Measurements from ENCODE around the gene SLC34A1. TPM values are rescaled to one million over a fixed set of nuclear protein-coding genes. Genes with fewer than 3 reads are reported as not detected.
A peak's percentile ranks its signal among the peaks of the same experiment; 100 is the strongest.

The SLC34A1 gene
- under 1 TPM in 1 of 2 experiments, not detected in 1; 0.11 TPM for total RNA-seq
- polyA plus RNA-seq = not detected

DNA sequence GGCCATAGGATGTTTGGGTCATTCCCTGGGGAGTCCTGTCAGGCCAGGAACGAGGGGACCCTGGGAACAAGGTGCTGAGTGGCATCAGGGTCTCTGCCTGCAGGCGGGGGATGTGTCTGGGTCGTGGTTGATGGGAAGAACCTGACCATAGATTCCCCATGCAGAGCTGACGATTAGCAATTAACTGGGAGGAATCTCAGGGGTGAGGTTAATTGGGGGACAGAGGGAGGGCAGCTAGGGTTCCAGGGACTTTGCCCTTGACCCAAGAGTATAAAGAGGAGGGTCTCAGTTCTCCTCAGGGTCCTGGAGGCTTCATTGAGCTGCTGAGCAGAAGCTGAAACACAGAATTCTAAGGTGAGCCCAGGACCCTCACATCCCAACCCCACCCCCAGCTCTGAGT is at the start of gene SLC34A1:
Gene SLC34A1 (plus strand): TSS at position 301 of the 400 bp plus-strand sequence. CDS start 1,308 bp downstream, outside the sequence.
- Histone ChIP-seq H3K36me3 (ENCODE audit: insufficient read depth, low read length) (no peaks in the 10 kb centered on the region), H3K9me3 (ENCODE audit: control insufficient read depth in 1 of 2, low read length in 2 of 2) (no peaks in the 10 kb centered on the region), H3K27ac (ENCODE audit: low read depth, low read length) (no peak within 1 kb of the TSS), H3K4me1 (ENCODE audit: insufficient read depth, low read length) (peaks cover 43% of the 10 kb centered on the region), H3K4me3 (ENCODE audit: low read length in 2 of 2) (no peak within 1 kb of the TSS), H3K27me3 (ENCODE audit: insufficient read depth, low read length) (no peaks in the 10 kb centered on the region)
- intact Hi-C loops (cut with micrococcal nuclease) = no loop called here
- CTCF ChIA-PET (ENCODE audit: partially characterized antibody) = interaction anchor here (1.1 to 9.6 kb wide), 6 partner anchors 12 to 118 kb away, joined by 3 to 295 read pairs (median 12); partner anchors contain the start of genes PFN3 and RGS14
- peak within 1 kb of the TSS in 5 of 7 donors; percentile 16 to 75 (median 43) for H3K27ac Mint-ChIP-seq
- H3K36me3 Mint-ChIP-seq = no peaks in the 10 kb centered on the region
- POLR2A ChIA-PET (ENCODE audit: partially characterized antibody) = interaction anchor here (0.6 to 10.3 kb wide), 3 partner anchors 11 to 171 kb away, joined by 6 to 138 read pairs (median 14); partner anchors contain the start of gene PFN3
- no peaks in the 10 kb centered on the region for H3K27me3 Mint-ChIP-seq
- peak within 1 kb of the TSS in 2 of 8 donors; percentile 38 to 74 for H3K4me3 Mint-ChIP-seq
- H3K9me3 Mint-ChIP-seq = peaks cover 0 to 1% (median 0%) of the 10 kb centered on the region in 8 donors
- H3K4me1 Mint-ChIP-seq = peaks cover 23 to 67% (median 30%) of the 10 kb centered on the region in 4 donors
- DNase-seq = no peak

GRCh38 chr5:177334781-177335700 is 49.2 kb upstream of the SLC34A1 start:
- Mint-ChIP-seq H3K36me3 (peaks cover 32 to 65% of the 10 kb centered on the region in 2 donors), H3K4me1 (peaks cover 8 to 16% (median 9%) of the 10 kb centered on the region in 4 donors), H3K27ac (no peak overlapping the region), H3K9me3 (peaks cover 0 to 8% (median under 1%) of the 10 kb centered on the region in 8 donors), H3K27me3 (no peaks in the 10 kb centered on the region), H3K4me3 (no peak overlapping the region)
- no peaks in the 10 kb centered on the region for H3K4me1 ChIP-seq (ENCODE audit: insufficient read depth, low read length)
- no peak for DNase-seq
- H3K4me3 ChIP-seq (ENCODE audit: low read length in 2 of 2) = no peak overlapping the region
- no peaks in the 10 kb centered on the region for H3K27me3 ChIP-seq (ENCODE audit: insufficient read depth, low read length)
- H3K9me3 ChIP-seq (ENCODE audit: control insufficient read depth in 1 of 2, low read length in 2 of 2) = no peaks in the 10 kb centered on the region
- no peak overlapping the region for H3K27ac ChIP-seq (ENCODE audit: low read depth, low read length)
- POLR2A ChIA-PET (ENCODE audit: partially characterized antibody) = interaction anchor here (0.8 kb wide), 1 partner anchor 17 kb away, joined by 3 read pairs; the partner anchor contains the start of gene LMAN2
- CTCF ChIA-PET (ENCODE audit: partially characterized antibody) = interaction anchor here (1.1 to 3.6 kb wide), 3 partner anchors 17 to 54 kb away, joined by 3 to 8 read pairs (median 3); no protein-coding TSS in a partner anchor
- H3K36me3 ChIP-seq (ENCODE audit: insufficient read depth, low read length) = peaks cover 85% of the 10 kb centered on the region
- intact Hi-C loops (cut with micrococcal nuclease) = no loop called here

DNA sequence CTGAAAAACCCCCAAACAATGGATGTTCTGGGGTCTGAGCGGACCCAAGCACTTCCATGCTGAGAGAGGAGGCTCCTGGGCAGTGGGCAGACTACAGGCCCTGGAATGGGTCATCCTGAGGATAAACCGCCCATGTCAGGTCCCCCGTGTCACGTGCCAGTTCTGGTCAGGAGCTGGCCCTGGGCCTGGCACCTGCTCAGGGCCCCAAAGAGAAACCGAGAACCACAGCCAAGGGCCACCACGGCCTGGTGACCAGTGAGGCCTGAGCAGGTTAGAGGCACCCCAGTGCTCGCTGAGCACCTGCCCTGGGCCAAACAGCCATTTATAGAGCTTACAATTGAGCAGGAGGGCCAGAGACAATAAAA is 48.6 kb upstream of the SLC34A1 start:
- no peak overlapping the region for H3K4me3 ChIP-seq (ENCODE audit: low read length in 2 of 2)
- H3K9me3 Mint-ChIP-seq = peaks cover 0 to 8% (median under 1%) of the 10 kb centered on the region in 8 donors
- H3K27ac Mint-ChIP-seq = no peak overlapping the region
- ChIA-PET CTCF (ENCODE audit: partially characterized antibody) (interaction anchor here (1.1 kb wide), 1 partner anchor 20 kb away, joined by 3 read pairs; no protein-coding TSS in a partner anchor), POLR2A (ENCODE audit: partially characterized antibody) (interaction anchor here (0.8 kb wide), 1 partner anchor 16 kb away, joined by 3 read pairs; the partner anchor contains the start of gene LMAN2)
- H3K27ac ChIP-seq (ENCODE audit: low read depth, low read length) = no peak overlapping the region
- peaks cover 8 to 17% (median 9%) of the 10 kb centered on the region in 4 donors for H3K4me1 Mint-ChIP-seq
- H3K36me3 ChIP-seq (ENCODE audit: insufficient read depth, low read length) = peaks cover 79% of the 10 kb centered on the region
- no peaks in the 10 kb centered on the region for H3K4me1 ChIP-seq (ENCODE audit: insufficient read depth, low read length)
- no peak for DNase-seq
- peaks cover 28 to 60% of the 10 kb centered on the region in 2 donors for H3K36me3 Mint-ChIP-seq
- H3K9me3 ChIP-seq (ENCODE audit: control insufficient read depth in 1 of 2, low read length in 2 of 2) = no peaks in the 10 kb centered on the region
- H3K27me3 Mint-ChIP-seq = no peaks in the 10 kb centered on the region
- intact Hi-C loops (cut with micrococcal nuclease) = no loop called here
- H3K27me3 ChIP-seq (ENCODE audit: insufficient read depth, low read length) = no peaks in the 10 kb centered on the region
- H3K4me3 Mint-ChIP-seq = no peak overlapping the region

DNA sequence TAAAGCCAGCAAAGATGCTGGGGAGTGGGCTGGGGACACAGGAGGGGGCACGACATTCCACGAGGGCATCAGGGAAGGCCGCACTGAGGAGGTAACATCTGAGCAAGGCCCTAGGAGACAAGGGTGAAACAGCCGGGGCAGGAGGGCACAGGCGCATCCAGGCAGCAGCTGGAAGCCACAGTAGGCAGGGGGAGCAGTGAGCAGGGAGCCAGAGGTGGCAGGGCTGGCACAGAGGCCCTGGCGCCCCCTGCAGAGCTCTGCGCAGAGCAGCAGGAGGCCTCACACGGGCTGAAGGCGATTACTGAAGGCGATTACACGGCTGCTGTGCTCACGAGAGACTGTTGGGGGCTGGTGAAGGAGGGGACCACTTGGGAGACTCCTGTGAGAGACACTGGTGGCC is 48.1 kb upstream of the SLC34A1 start:
- Histone ChIP-seq H3K4me3 (ENCODE audit: low read length in 2 of 2) (no peak overlapping the region), H3K27me3 (ENCODE audit: insufficient read depth, low read length) (no peaks in the 10 kb centered on the region), H3K27ac (ENCODE audit: low read depth, low read length) (no peak overlapping the region), H3K9me3 (ENCODE audit: control insufficient read depth in 1 of 2, low read length in 2 of 2) (no peaks in the 10 kb centered on the region), H3K4me1 (ENCODE audit: insufficient read depth, low read length) (no peaks in the 10 kb centered on the region), H3K36me3 (ENCODE audit: insufficient read depth, low read length) (peaks cover 75% of the 10 kb centered on the region)
- H3K4me1 Mint-ChIP-seq = peaks cover 7 to 17% (median 9%) of the 10 kb centered on the region in 4 donors
- no peaks in the 10 kb centered on the region for H3K27me3 Mint-ChIP-seq
- peaks cover 26 to 56% of the 10 kb centered on the region in 2 donors for H3K36me3 Mint-ChIP-seq
- intact Hi-C loops (cut with micrococcal nuclease) = no loop called here
- ChIA-PET CTCF (ENCODE audit: partially characterized antibody) (interaction anchor here (1.0 kb wide), 1 partner anchor 31 kb away, joined by 3 read pairs; no protein-coding TSS in a partner anchor), POLR2A (ENCODE audit: partially characterized antibody) (interaction anchor here (0.7 to 0.8 kb wide), 2 partner anchors 16 to 1720 kb away, joined by 3 read pairs; partner anchors contain the start of gene LMAN2)
- no peak for DNase-seq
- peaks cover 0 to 8% (median under 1%) of the 10 kb centered on the region in 8 donors for H3K9me3 Mint-ChIP-seq
- H3K27ac Mint-ChIP-seq = no peak overlapping the region
- H3K4me3 Mint-ChIP-seq = no peak overlapping the region

DNA sequence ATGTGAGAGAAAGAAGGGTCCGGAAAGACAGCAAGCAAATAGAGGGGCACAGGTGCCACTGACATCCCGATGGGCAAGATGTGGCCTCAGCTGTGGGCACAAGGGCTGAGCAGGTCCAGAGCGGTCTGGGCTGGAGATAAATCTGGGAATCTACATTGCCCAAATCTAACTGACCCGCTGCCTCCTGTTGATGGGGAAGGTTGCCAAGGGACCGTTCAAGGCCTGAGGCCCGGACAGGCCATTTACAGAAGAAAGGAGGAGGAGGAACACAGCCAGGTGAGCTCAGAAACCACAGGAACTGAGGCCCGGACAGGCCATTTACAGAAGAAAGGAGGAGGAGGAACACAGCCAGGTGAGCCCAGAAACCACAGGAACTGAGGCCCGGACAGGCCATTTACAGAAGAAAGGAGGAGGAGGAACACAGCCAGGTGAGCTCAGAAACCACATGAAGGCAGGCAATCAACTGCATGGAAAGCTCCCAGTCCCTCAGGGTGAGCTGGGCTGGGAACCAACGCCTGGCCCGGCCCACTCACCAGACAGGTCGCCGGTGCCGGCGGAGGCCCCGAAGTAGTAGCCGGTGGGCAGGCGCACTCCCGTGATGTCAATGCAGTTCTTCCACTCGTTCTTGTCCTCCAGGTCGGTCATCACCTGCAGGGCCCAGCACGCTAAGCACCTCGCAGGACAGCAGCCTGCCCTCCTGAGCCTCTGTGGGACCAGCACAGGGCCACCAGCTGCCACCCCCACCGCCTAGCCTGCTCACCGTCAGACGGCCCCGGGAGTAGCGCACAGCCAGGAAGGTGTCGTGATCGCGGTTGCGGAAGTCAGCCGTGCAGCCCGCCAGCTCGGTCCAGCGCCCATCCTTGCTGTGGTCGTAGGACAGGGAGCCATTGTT is 47.4 kb upstream of the SLC34A1 start:
- ChIA-PET POLR2A (ENCODE audit: partially characterized antibody) (interaction anchor here (0.7 kb wide), 1 partner anchor 1721 kb away, joined by 3 read pairs; no protein-coding TSS in a partner anchor), CTCF (ENCODE audit: partially characterized antibody) (interaction anchor here (1.0 kb wide), 1 partner anchor 32 kb away, joined by 3 read pairs; no protein-coding TSS in a partner anchor)
- Mint-ChIP-seq H3K27ac (no peak overlapping the region), H3K9me3 (peaks cover 0 to 8% (median under 1%) of the 10 kb centered on the region in 8 donors), H3K36me3 (peaks cover 32 to 57% of the 10 kb centered on the region in 2 donors), H3K27me3 (no peaks in the 10 kb centered on the region), H3K4me3 (no peak overlapping the region), H3K4me1 (peaks cover 10 to 23% (median 12%) of the 10 kb centered on the region in 4 donors)
- Histone ChIP-seq H3K9me3 (ENCODE audit: control insufficient read depth in 1 of 2, low read length in 2 of 2) (no peaks in the 10 kb centered on the region), H3K4me1 (ENCODE audit: insufficient read depth, low read length) (no peaks in the 10 kb centered on the region), H3K27ac (ENCODE audit: low read depth, low read length) (no peak overlapping the region), H3K36me3 (ENCODE audit: insufficient read depth, low read length) (peaks cover 74% of the 10 kb centered on the region), H3K4me3 (ENCODE audit: low read length in 2 of 2) (no peak overlapping the region), H3K27me3 (ENCODE audit: insufficient read depth, low read length) (no peaks in the 10 kb centered on the region)
- no peak for DNase-seq
- intact Hi-C loops (cut with micrococcal nuclease) = no loop called here

DNA sequence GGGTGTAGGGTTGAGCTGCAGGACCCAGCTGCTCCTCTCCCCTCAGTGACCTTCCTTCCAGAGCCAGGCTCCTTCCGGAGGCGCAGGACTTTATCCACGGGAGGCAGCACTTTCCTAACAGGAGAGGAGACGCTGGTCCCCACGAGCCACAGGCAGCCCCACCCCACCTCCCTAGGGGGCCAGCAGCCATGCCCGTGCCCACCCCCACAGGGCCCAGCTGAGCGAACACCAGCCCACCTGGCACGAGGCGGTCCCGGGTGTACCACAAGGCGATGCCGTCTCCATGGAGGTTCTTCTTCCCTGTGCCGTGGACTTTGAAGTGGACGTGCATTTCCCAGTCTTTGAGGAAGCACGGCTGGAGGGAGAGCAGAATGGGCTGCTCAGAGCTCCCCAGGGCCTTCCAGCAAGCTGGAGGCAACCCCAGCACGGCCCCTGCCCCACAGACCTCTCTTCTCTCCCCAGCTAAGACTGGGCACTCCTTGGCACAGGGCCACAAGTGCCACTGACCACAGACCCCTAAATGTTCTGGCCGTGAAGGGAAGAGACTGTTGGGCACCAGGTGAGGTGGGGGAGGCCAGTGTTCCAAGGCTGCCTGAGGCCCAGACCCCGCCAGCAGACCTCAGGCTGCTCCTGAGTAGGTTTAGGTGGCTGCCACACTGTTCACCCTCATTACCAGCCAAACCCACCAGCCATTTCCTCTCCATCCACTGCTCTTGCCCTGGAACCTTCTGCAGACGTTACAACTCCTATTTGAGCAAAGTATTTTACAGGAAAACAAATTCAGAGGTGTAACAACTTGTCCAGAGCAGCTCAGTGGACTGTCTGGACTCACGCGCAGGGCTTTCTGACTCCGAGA is 45.8 kb upstream of the SLC34A1 start:
- CTCF ChIA-PET (ENCODE audit: partially characterized antibody) = interaction anchor here (0.7 to 1.6 kb wide), 3 partner anchors 51 to 225 kb away, joined by 3 to 5 read pairs (median 3); no protein-coding TSS in a partner anchor
- no peak overlapping the region for H3K27ac Mint-ChIP-seq
- H3K4me1 Mint-ChIP-seq = peaks cover 11 to 25% (median 15%) of the 10 kb centered on the region in 4 donors
- no peak for DNase-seq
- H3K4me3 Mint-ChIP-seq = no peak overlapping the region
- no peaks in the 10 kb centered on the region for H3K27me3 ChIP-seq (ENCODE audit: insufficient read depth, low read length)
- peaks cover 67% of the 10 kb centered on the region for H3K36me3 ChIP-seq (ENCODE audit: insufficient read depth, low read length)
- H3K9me3 ChIP-seq (ENCODE audit: control insufficient read depth in 1 of 2, low read length in 2 of 2) = no peaks in the 10 kb centered on the region
- H3K4me3 ChIP-seq (ENCODE audit: low read length in 2 of 2) = no peak overlapping the region
- POLR2A ChIA-PET (ENCODE audit: partially characterized antibody) = interaction anchor here (1.2 kb wide), 1 partner anchor 12 kb away, joined by 5 read pairs; no protein-coding TSS in a partner anchor
- H3K9me3 Mint-ChIP-seq = peaks cover 0 to 8% (median 1%) of the 10 kb centered on the region in 8 donors
- peaks cover 34 to 53% of the 10 kb centered on the region in 2 donors for H3K36me3 Mint-ChIP-seq
- no peaks in the 10 kb centered on the region for H3K4me1 ChIP-seq (ENCODE audit: insufficient read depth, low read length)
- no peaks in the 10 kb centered on the region for H3K27me3 Mint-ChIP-seq
- intact Hi-C loops (cut with micrococcal nuclease) = no loop called here
- no peak overlapping the region for H3K27ac ChIP-seq (ENCODE audit: low read depth, low read length)

Measured in CD4-positive, alpha-beta memory T cell (primary cell).